ENCODE results near the gene SLC6A7.

DNA sequence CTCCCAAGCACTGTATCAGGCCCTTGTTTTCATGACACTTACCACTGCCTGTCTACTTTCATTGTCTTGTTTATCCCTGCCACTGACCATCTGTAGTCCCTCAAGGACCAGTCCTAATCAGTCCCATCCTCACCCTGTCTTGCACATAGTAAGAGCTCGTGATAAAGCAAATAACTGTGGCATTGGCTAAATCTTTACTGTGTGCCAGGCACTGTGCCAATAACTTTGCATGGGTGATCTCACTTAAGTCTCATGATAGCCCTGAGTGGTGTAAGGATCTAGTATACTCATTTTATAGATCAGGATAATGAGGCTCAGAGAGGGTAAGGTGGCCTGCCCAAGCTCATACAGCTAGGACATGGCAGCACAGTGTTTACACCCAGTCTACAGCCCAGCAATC lies 17.7 kb upstream of the SLC6A7 start:
- TF ChIP-seq, protein P1, sequence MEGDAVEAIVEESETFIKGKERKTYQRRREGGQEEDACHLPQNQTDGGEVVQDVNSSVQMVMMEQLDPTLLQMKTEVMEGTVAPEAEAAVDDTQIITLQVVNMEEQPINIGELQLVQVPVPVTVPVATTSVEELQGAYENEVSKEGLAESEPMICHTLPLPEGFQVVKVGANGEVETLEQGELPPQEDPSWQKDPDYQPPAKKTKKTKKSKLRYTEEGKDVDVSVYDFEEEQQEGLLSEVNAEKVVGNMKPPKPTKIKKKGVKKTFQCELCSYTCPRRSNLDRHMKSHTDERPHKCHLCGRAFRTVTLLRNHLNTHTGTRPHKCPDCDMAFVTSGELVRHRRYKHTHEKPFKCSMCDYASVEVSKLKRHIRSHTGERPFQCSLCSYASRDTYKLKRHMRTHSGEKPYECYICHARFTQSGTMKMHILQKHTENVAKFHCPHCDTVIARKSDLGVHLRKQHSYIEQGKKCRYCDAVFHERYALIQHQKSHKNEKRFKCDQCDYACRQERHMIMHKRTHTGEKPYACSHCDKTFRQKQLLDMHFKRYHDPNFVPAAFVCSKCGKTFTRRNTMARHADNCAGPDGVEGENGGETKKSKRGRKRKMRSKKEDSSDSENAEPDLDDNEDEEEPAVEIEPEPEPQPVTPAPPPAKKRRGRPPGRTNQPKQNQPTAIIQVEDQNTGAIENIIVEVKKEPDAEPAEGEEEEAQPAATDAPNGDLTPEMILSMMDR (IDR thresholded peaks at IDR 0.05) = no peak
- TF ChIP-seq EP300 (IDR thresholded peaks at IDR 0.05) = no peak
- no peak for TF ChIP-seq POLR2A (IDR thresholded peaks at IDR 0.05)

All from tibial nerve (tissue), 4 donors.